IPS-18c (cell line): ENCODE results near the gene AANAT.

Experiments
- H3K4me3 ChIP-seq: 2 replicates; pipeline ENCODE4 v1.7.0; 2013; ENCODE audit warnings: low read depth, mild to moderate bottlenecking, low read length, moderate library complexity; ENCODE audit not compliant: insufficient read depth
- H3K9me3 ChIP-seq: one replicate; pipeline ENCODE4 v1.6.1; 2013; ENCODE audit warnings: mild to moderate bottlenecking, low read length, moderate library complexity; ENCODE audit not compliant: control insufficient read depth, insufficient read depth

Gene AANAT

GRCh38 chr17:76467366-76467765 lies at the start of gene AANAT:
Gene AANAT, plus strand, starts transcription at chr17:76467603. Its CDS starts 1,144 bp downstream, at chr17:76468747.
- Histone ChIP-seq H3K4me3 (no peak within 1 kb of the TSS), H3K9me3 (no peaks in the 10 kb centered on the region)

- Histone ChIP-seq H3K4me3 (no peak overlapping the region), H3K9me3 (no peaks in the 10 kb centered on the region)
Observed at GRCh38 chr17:76419576-76420260, 47.7 kb upstream of the AANAT start.

GRCh38 chr17:76420356-76421043 lies 46.9 kb upstream of the AANAT start:
- Histone ChIP-seq H3K9me3 (no peaks in the 10 kb centered on the region), H3K4me3 (no peak overlapping the region)

GRCh38 chr17:76421044-76421407 lies 46.4 kb upstream of the AANAT start:
- Histone ChIP-seq H3K9me3 (no peaks in the 10 kb centered on the region), H3K4me3 (no peak overlapping the region)

- Histone ChIP-seq H3K9me3 (no peaks in the 10 kb centered on the region), H3K4me3 (no peak overlapping the region)
Observed at GRCh38 chr17:76422406-76422805, 45.0 kb upstream of the AANAT start.

- Histone ChIP-seq H3K9me3 (no peaks in the 10 kb centered on the region), H3K4me3 (no peak overlapping the region)
Observed at GRCh38 chr17:76422860-76423259, 44.5 kb upstream of the AANAT start.

- Histone ChIP-seq H3K9me3 (no peaks in the 10 kb centered on the region), H3K4me3 (no peak overlapping the region)
Observed at GRCh38 chr17:76426853-76427252, 40.5 kb upstream of the AANAT start.

- H3K4me3 ChIP-seq, result no peak overlapping the region
- H3K9me3 ChIP-seq, result no peaks in the 10 kb centered on the region
Observed at GRCh38 chr17:76427501-76428231, 39.7 kb upstream of the AANAT start.

GRCh38 chr17:76428511-76428910 lies 38.9 kb upstream of the AANAT start:
- Histone ChIP-seq H3K4me3 (no peak overlapping the region), H3K9me3 (no peaks in the 10 kb centered on the region)

- Histone ChIP-seq H3K4me3 (no peak overlapping the region), H3K9me3 (no peaks in the 10 kb centered on the region)
Observed at GRCh38 chr17:76431509-76431908, 35.9 kb upstream of the AANAT start.

- H3K4me3 ChIP-seq, result no peak overlapping the region
- H3K9me3 ChIP-seq, result no peaks in the 10 kb centered on the region
Observed at GRCh38 chr17:76432004-76432403, 35.4 kb upstream of the AANAT start.

- no peaks in the 10 kb centered on the region for H3K9me3 ChIP-seq
- no peak overlapping the region for H3K4me3 ChIP-seq
Observed at GRCh38 chr17:76432712-76433336, 34.6 kb upstream of the AANAT start.

GRCh38 chr17:76433693-76434092 lies 33.7 kb upstream of the AANAT start:
- Histone ChIP-seq H3K9me3 (no peaks in the 10 kb centered on the region), H3K4me3 (no peak overlapping the region)

- Histone ChIP-seq H3K9me3 (no peaks in the 10 kb centered on the region), H3K4me3 (no peak overlapping the region)
Observed at GRCh38 chr17:76434870-76435269, 32.5 kb upstream of the AANAT start.

- H3K4me3 ChIP-seq, result no peak overlapping the region
- no peaks in the 10 kb centered on the region for H3K9me3 ChIP-seq
Observed at GRCh38 chr17:76435751-76436150, 31.7 kb upstream of the AANAT start.

- H3K9me3 ChIP-seq, result no peaks in the 10 kb centered on the region
- no peak overlapping the region for H3K4me3 ChIP-seq
Observed at GRCh38 chr17:76437467-76438402, 29.7 kb upstream of the AANAT start.

GRCh38 chr17:76438906-76439305 lies 28.5 kb upstream of the AANAT start:
- no peaks in the 10 kb centered on the region for H3K9me3 ChIP-seq
- H3K4me3 ChIP-seq, result no peak overlapping the region
